Right lobe of liver (tissue), 4 donors: ENCODE data around the gene C5AR2.
"Not testable (repeated sequence)": the region's sequence is repeated elsewhere in the genome, so short reads cannot be mapped to it uniquely, and the experiment has no call there.

ENCODE experiments used
- CTCF ChIP-seq, 4 donors: fragments of 200-600 bp in 3 of 4; fragments of 450-650 bp in 1 of 4; IDR thresholded peaks; one replicate each; pipeline versions ENCODE4 v1.5.1 to v1.8.0; 2016 to 2022; ENCODE audit warnings: antibody characterized with exemption in 4 of 4, mild to moderate bottlenecking in 2 of 4
- POLR2A ChIP-seq: fragments of 450-650 bp; IDR thresholded peaks from one replicate; pipeline ENCODE4 v1.6.1; 2017; ENCODE audit warnings: antibody characterized with exemption, mild to moderate bottlenecking
- donor health status: DM: no; HTN: no; CAD: no.
- donor health status: DM: no; HTN: no; CAD: no.
- donor health status: DM: no; HTN: yes; CAD: no.

- not testable (repeated sequence) for TF ChIP-seq CTCF (IDR thresholded peaks at IDR 0.05); POLR2A
These were observed 33.5 kb downstream of the C5AR2 start for GRCh38 chr19:47365455-47365854.
